ENCODE results near the gene PPP1R3F. TPM values are rescaled to one million over a fixed set of nuclear protein-coding genes. Genes with fewer than 3 reads are reported as not detected.

The PPP1R3F gene
- total RNA-seq, 2 experiments from 2014 or later = 4.8 to 5.4 TPM

DNA sequence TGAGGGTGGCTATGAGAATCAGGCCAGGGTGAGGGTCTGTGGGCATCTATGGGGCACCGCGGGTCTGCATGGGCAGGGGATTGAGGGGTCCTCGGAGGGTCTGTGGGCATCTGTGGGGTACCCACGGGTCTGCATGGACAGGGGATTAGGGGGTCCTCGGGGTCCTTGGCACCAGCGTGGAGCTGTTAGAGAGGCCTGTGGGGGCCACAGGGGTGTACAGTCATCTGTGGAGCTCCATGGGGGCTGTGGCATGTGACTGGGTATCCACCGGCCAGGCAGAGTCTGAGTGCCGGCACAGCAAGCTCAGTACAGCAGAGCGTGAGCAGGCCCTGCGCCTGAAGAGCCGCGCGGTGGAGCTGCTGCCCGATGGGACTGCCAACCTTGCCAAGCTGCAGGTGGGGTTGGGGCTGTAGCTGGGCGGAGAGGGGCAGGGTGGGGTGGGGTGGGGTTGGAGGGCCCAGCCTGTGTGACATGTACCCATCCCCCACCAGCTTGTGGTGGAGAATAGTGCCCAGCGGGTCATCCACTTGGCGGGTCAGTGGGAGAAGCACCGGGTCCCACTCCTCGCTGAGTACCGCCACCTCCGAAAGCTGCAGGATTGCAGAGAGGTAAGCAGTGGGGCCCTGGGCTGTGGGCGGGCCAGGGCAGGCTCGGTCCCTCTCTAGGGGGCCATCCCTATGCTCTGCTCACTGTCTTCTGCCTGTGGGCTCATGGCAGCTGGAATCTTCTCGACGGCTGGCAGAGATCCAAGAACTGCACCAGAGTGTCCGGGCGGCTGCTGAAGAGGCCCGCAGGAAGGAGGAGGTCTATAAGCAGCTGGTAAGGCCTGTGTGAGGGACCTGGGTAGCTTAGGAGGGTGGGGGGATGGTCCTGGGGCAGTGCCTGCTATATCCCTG, 21.4 kb upstream of the PPP1R3F start:
- TF ChIP-seq, protein P1, sequence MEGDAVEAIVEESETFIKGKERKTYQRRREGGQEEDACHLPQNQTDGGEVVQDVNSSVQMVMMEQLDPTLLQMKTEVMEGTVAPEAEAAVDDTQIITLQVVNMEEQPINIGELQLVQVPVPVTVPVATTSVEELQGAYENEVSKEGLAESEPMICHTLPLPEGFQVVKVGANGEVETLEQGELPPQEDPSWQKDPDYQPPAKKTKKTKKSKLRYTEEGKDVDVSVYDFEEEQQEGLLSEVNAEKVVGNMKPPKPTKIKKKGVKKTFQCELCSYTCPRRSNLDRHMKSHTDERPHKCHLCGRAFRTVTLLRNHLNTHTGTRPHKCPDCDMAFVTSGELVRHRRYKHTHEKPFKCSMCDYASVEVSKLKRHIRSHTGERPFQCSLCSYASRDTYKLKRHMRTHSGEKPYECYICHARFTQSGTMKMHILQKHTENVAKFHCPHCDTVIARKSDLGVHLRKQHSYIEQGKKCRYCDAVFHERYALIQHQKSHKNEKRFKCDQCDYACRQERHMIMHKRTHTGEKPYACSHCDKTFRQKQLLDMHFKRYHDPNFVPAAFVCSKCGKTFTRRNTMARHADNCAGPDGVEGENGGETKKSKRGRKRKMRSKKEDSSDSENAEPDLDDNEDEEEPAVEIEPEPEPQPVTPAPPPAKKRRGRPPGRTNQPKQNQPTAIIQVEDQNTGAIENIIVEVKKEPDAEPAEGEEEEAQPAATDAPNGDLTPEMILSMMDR (IDR thresholded peaks at IDR 0.05) = no peak
- no peak overlapping the region for H3K4me3 Mint-ChIP-seq
- no peak overlapping the region for H3K27ac Mint-ChIP-seq
- H3K9me3 Mint-ChIP-seq = no peaks in the 10 kb centered on the region
- DNase-seq = no peak
- ChIA-PET CTCF (no interaction called here), POLR2A (interaction anchor here (0.6 to 1.4 kb wide), 4 partner anchors 8 to 56 kb away, joined by 3 to 5 read pairs (median 4); no protein-coding TSS in a partner anchor)
- H3K4me1 Mint-ChIP-seq (ENCODE audit: low read depth) = peaks cover 9% of the 10 kb centered on the region
- H3K27me3 Mint-ChIP-seq = no peaks in the 10 kb centered on the region
- H3K36me3 Mint-ChIP-seq (ENCODE audit: low read depth) = peaks cover 25% of the 10 kb centered on the region
- ATAC-seq = no peak
- intact Hi-C loops (cut with micrococcal nuclease) = no loop called here

DNA sequence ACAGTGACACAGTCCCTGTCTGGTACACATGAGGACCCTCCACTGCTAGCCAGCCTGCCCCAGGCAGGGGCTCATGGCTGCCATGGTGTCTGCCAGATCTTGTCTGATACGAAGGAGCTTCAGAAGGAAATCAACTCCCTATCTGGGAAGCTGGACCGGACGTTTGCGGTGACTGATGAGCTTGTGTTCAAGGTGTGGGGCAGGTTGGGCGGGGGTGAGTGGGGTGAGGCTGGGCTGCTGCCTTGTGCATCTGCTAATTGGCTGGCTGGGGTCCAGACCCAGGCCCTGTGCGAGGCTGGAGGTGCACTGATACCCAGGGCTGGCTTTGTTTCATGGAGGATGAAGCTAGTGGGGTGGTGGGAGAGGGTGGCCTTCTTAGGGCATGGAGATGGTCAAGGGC, 20.5 kb upstream of the PPP1R3F start:
- TF ChIP-seq, protein P1 (IDR thresholded peaks at IDR 0.05) = no peak
- Mint-ChIP-seq H3K4me3 (no peak overlapping the region), H3K36me3 (ENCODE audit: low read depth) (peaks cover 21% of the 10 kb centered on the region), H3K27ac (no peak overlapping the region), H3K4me1 (ENCODE audit: low read depth) (peaks cover 7% of the 10 kb centered on the region), H3K27me3 (no peaks in the 10 kb centered on the region), H3K9me3 (no peaks in the 10 kb centered on the region)
- ChIA-PET CTCF (no interaction called here), POLR2A (interaction anchor here (0.7 to 1.4 kb wide), 5 partner anchors 8 to 57 kb away, joined by 3 to 5 read pairs (median 3); no protein-coding TSS in a partner anchor)
- DNase-seq (no peak), ATAC-seq (no peak)
- intact Hi-C loops (cut with micrococcal nuclease) = no loop called here

DNA sequence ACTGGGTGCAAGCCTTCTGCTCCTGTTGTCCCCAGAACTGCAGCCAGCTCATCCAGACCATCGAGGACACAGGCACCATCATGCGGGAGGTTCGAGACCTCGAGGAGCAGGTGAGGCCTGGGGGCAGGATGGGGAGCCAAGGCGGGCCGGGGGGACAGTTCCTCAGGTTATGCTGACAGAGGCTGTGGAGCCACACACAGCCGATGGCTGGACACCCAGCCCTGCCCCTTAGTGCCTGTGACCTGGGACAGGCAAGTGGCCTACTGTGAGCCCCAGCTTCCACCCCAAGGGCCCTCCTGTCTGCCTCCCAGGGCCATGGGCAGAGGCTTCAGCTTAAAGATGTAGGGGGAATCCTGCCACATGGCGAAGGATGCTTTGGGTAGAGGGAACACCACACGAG, 20.0 kb upstream of the PPP1R3F start:
- TF ChIP-seq, protein P1 (IDR thresholded peaks at IDR 0.05) = no peak
- DNase-seq (no peak), ATAC-seq (peak; percentile 18)
- peaks cover 19% of the 10 kb centered on the region for H3K36me3 Mint-ChIP-seq (ENCODE audit: low read depth)
- ChIA-PET POLR2A (interaction anchor here (0.7 to 1.3 kb wide), 3 partner anchors 9 to 24 kb away, joined by 3 to 5 read pairs (median 3); no protein-coding TSS in a partner anchor), CTCF (no interaction called here)
- no peak overlapping the region for H3K27ac Mint-ChIP-seq
- intact Hi-C loops (cut with micrococcal nuclease) = no loop called here
- no peak overlapping the region for H3K4me3 Mint-ChIP-seq
- no peaks in the 10 kb centered on the region for H3K27me3 Mint-ChIP-seq
- no peaks in the 10 kb centered on the region for H3K9me3 Mint-ChIP-seq
- H3K4me1 Mint-ChIP-seq (ENCODE audit: low read depth) = peaks cover 7% of the 10 kb centered on the region

DNA sequence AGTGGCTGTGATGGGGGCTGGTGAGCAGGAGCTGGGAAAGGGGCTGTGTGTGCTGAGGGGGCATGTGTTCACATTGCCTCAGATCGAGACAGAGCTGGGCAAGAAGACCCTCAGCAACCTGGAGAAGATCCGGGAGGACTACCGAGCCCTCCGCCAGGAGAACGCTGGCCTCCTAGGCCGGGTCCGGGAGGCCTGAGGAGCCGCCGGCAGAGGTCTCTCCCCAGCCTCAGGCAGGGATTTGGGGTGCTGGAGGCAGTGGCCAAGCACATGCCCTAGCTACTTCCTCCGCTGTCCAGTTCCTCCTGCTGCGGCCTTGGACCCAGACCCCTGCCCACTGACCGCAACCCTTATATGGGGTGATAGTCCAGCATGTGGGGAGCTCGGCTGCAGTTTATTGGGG, 19.5 kb upstream of the PPP1R3F start:
- H3K27me3 Mint-ChIP-seq = no peaks in the 10 kb centered on the region
- no peak overlapping the region for H3K4me3 Mint-ChIP-seq
- no peaks in the 10 kb centered on the region for H3K9me3 Mint-ChIP-seq
- ATAC-seq (no peak), DNase-seq (no peak)
- H3K36me3 Mint-ChIP-seq (ENCODE audit: low read depth) = peaks cover 19% of the 10 kb centered on the region
- TF ChIP-seq, protein P1 (IDR thresholded peaks at IDR 0.05) = no peak
- intact Hi-C loops (cut with micrococcal nuclease) = no loop called here
- peaks cover 7% of the 10 kb centered on the region for H3K4me1 Mint-ChIP-seq (ENCODE audit: low read depth)
- CTCF ChIA-PET = no interaction called here
- H3K27ac Mint-ChIP-seq = peak overlapping the region; percentile 70
- POLR2A ChIA-PET = interaction anchor here (1.3 kb wide), 2 partner anchors 9 to 13 kb away, joined by 3 to 5 read pairs; no protein-coding TSS in a partner anchor

DNA sequence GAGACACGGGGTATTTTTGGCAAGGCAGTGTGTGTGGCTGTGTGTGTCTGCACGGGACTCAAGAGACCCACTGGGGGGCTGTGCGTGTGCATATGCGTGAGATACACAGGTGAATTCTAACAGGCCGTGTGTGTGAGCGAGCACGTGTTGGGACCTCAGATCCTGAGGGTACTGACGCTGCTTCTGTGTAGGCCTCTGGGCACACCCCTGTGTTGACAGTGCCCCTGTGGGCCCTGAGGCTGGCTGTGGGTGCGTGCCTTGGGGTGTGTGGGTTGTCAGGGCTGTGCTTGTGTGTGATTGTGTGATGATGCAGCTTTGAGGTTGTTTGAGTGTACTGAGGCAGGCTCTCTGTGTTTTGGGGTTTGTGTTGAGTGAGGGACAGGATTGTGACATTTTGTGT, 19.0 kb upstream of the PPP1R3F start:
- no peaks in the 10 kb centered on the region for H3K27me3 Mint-ChIP-seq
- no peak for DNase-seq
- CTCF ChIA-PET = no interaction called here
- no peak for ATAC-seq
- H3K27ac Mint-ChIP-seq = peak overlapping the region; percentile 70
- peaks cover 22% of the 10 kb centered on the region for H3K36me3 Mint-ChIP-seq (ENCODE audit: low read depth)
- intact Hi-C loops (cut with micrococcal nuclease) = no loop called here
- POLR2A ChIA-PET = interaction anchor here (0.9 kb wide), 1 partner anchor 10 kb away, joined by 5 read pairs; no protein-coding TSS in a partner anchor
- peaks cover 7% of the 10 kb centered on the region for H3K4me1 Mint-ChIP-seq (ENCODE audit: low read depth)
- H3K9me3 Mint-ChIP-seq = no peaks in the 10 kb centered on the region
- TF ChIP-seq, protein P1 (IDR thresholded peaks at IDR 0.05) = no peak
- no peak overlapping the region for H3K4me3 Mint-ChIP-seq

All from activated CD8-positive, alpha-beta T cell treated with anti-CD3 and anti-CD28 coated beads for 36 hours (primary cell).